ENCODE data around the gene KSR2.

- TF ChIP-seq, protein P1, sequence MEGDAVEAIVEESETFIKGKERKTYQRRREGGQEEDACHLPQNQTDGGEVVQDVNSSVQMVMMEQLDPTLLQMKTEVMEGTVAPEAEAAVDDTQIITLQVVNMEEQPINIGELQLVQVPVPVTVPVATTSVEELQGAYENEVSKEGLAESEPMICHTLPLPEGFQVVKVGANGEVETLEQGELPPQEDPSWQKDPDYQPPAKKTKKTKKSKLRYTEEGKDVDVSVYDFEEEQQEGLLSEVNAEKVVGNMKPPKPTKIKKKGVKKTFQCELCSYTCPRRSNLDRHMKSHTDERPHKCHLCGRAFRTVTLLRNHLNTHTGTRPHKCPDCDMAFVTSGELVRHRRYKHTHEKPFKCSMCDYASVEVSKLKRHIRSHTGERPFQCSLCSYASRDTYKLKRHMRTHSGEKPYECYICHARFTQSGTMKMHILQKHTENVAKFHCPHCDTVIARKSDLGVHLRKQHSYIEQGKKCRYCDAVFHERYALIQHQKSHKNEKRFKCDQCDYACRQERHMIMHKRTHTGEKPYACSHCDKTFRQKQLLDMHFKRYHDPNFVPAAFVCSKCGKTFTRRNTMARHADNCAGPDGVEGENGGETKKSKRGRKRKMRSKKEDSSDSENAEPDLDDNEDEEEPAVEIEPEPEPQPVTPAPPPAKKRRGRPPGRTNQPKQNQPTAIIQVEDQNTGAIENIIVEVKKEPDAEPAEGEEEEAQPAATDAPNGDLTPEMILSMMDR (IDR thresholded peaks at IDR 0.05; ENCODE audit: low read depth, low read length, poor library complexity, severe bottlenecking) = no peak
- no peak for TF ChIP-seq EZH2phosphoT487 (IDR thresholded peaks at IDR 0.05; ENCODE audit: borderline replicate concordance, low read length)
Measured at GRCh38 chr12:117842220-117842619, 126.6 kb downstream of the KSR2 start.
